ENCODE results near the gene CFAP97D1. TPM values are rescaled to one million over a fixed set of nuclear protein-coding genes. Genes with fewer than 3 reads are reported as not detected.

Gene CFAP97D1
- total RNA-seq, 1 donor from 2014 or later: not detected

GRCh38 chr17:43814714-43815113 is 34.5 kb downstream of the CFAP97D1 start:
- Histone ChIP-seq H3K27ac (no peak overlapping the region), H3K4me3 (no peak overlapping the region), H3K27me3 (no peaks in the 10 kb centered on the region), H3K4me1 (no peaks in the 10 kb centered on the region), H3K9me3 (no peaks in the 10 kb centered on the region), H3K36me3 (no peaks in the 10 kb centered on the region)
- intact Hi-C loops (cut with DNase I): no loop called here
- TF ChIP-seq, protein P1, sequence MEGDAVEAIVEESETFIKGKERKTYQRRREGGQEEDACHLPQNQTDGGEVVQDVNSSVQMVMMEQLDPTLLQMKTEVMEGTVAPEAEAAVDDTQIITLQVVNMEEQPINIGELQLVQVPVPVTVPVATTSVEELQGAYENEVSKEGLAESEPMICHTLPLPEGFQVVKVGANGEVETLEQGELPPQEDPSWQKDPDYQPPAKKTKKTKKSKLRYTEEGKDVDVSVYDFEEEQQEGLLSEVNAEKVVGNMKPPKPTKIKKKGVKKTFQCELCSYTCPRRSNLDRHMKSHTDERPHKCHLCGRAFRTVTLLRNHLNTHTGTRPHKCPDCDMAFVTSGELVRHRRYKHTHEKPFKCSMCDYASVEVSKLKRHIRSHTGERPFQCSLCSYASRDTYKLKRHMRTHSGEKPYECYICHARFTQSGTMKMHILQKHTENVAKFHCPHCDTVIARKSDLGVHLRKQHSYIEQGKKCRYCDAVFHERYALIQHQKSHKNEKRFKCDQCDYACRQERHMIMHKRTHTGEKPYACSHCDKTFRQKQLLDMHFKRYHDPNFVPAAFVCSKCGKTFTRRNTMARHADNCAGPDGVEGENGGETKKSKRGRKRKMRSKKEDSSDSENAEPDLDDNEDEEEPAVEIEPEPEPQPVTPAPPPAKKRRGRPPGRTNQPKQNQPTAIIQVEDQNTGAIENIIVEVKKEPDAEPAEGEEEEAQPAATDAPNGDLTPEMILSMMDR (IDR thresholded peaks at IDR 0.05): no peak
- DNase-seq (no peak), ATAC-seq (no peak)

GRCh38 chr17:43816336-43817320 is 36.4 kb downstream of the CFAP97D1 start:
- DNase-seq (no peak), ATAC-seq (no peak)
- Histone ChIP-seq H3K9me3 (no peaks in the 10 kb centered on the region), H3K27me3 (no peaks in the 10 kb centered on the region), H3K4me1 (no peaks in the 10 kb centered on the region), H3K36me3 (no peaks in the 10 kb centered on the region), H3K27ac (no peak overlapping the region), H3K4me3 (no peak overlapping the region)
- TF ChIP-seq, protein P1 (IDR thresholded peaks at IDR 0.05): no peak
- intact Hi-C loops (cut with DNase I): no loop called here

DNA sequence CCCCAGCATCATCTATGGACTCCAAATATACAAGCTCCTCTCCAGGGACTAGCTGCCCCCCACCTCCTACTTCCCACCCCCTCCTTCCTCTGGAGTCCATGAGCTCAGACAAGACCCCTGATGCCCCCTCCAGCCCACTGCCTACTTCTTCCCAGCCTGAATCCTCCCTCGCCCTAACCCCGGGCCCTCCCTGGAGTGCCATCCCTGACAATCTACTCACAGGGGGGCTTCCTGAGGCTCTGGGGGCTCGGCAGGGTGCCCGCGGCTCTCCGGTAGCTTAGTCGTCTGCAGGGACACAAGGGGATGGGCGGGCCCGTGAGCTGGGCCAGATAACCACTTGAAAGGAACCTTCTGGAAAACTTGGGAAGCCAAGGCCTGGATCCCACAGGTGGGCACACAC is 37.6 kb downstream of the CFAP97D1 start:
- Histone ChIP-seq H3K4me3 (no peak overlapping the region), H3K27me3 (no peaks in the 10 kb centered on the region), H3K4me1 (no peaks in the 10 kb centered on the region), H3K9me3 (no peaks in the 10 kb centered on the region), H3K36me3 (no peaks in the 10 kb centered on the region), H3K27ac (no peak overlapping the region)
- no peak for ATAC-seq
- TF ChIP-seq, protein P1 (IDR thresholded peaks at IDR 0.05): no peak
- DNase-seq: no peak
- intact Hi-C loops (cut with DNase I): no loop called here

- peaks cover 3% of the 10 kb centered on the region for H3K4me1 ChIP-seq
- no peak overlapping the region for H3K27ac ChIP-seq
- no peak for ATAC-seq
- no peaks in the 10 kb centered on the region for H3K36me3 ChIP-seq
- no peak for DNase-seq
- H3K9me3 ChIP-seq: no peaks in the 10 kb centered on the region
- H3K4me3 ChIP-seq: no peak overlapping the region
- intact Hi-C loops (cut with DNase I): no loop called here
- no peaks in the 10 kb centered on the region for H3K27me3 ChIP-seq
- TF ChIP-seq, protein P1 (IDR thresholded peaks at IDR 0.05): no peak
Measured at GRCh38 chr17:43818966-43819365, 38.7 kb downstream of the CFAP97D1 start.

DNA sequence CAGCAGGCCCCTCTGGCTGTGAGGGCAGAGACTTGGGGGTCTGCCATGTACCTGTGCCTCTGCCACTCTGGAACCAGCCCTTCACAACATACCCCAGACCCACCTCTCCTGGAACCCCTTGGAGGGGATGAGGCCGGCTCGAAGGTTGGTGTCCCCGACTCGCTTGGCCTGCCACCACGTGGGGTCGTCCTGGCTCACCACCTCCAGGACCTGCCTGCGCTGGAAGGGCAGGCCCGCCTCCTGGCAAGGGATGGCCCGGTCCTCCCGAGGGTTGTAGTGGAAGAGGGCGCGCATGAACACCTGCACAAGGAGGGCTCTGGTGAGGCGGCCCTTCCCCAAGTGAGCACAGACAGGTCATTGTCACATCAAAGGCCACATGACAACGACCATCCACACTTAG is 40.5 kb downstream of the CFAP97D1 start:
- intact Hi-C loops (cut with DNase I): no loop called here
- no peak overlapping the region for H3K27ac ChIP-seq
- no peaks in the 10 kb centered on the region for H3K36me3 ChIP-seq
- H3K27me3 ChIP-seq: no peaks in the 10 kb centered on the region
- no peaks in the 10 kb centered on the region for H3K9me3 ChIP-seq
- H3K4me1 ChIP-seq: peaks cover 3% of the 10 kb centered on the region
- DNase-seq (no peak), ATAC-seq (no peak)
- TF ChIP-seq, protein P1 (IDR thresholded peaks at IDR 0.05): no peak
- H3K4me3 ChIP-seq: no peak overlapping the region
